NB4 (cell line): ENCODE measurements around the gene PRR4.

Experiments
- DNase-seq: peaks from one replicate; pipeline ENCODE4 v3.0.0; 2010; ENCODE audit warnings: low read depth
- H3K4me3 ChIP-seq: one replicate; pipeline ENCODE4 v1.5.1; 2011; ENCODE audit warnings: mild to moderate bottlenecking, low read depth, low read length, moderate library complexity
- MYC ChIP-seq: IDR thresholded peaks from 2 replicates; pipeline ENCODE4 v1.6.1; 2011; ENCODE audit warnings: low read depth, low read length
- POLR2A ChIP-seq: IDR thresholded peaks from 2 replicates; pipeline ENCODE4 v1.6.1; 2011; ENCODE audit warnings: mild to moderate bottlenecking; ENCODE audit not compliant: insufficient read length; ENCODE audit errors: extremely low read depth
- TF ChIP-seq, protein P1 (sequence below): IDR thresholded peaks from one replicate; pipeline ENCODE4 v1.5.1; 2012; ENCODE audit warnings: low read depth, low read length
- TF ChIP-seq, protein P2 (sequence below): IDR thresholded peaks from 2 replicates; pipeline ENCODE4 v1.6.1; 2011; ENCODE audit warnings: low read depth, low read length

The PRR4 gene

DNA sequence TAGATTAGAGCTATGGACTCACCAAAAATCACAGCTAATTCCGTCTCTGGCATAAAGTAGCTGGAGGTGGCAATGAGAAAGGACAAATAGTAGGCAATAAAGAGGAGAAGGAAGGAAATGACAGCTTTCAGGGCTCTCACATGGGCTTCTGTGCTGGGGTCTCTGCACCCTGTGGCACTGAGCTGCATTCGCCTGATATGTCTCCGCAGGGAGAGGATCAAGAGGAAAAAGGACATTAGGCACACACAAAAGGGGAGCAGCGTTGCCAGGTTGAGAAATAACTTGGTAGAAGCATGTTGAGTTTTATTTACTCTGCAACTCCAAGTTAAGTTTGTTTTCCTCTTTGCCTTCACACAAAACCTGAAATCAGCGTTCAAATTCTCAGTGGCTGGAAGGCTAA lies 47.5 kb downstream of the PRR4 start:
- no peak overlapping the region for H3K4me3 ChIP-seq
- no peak for DNase-seq
- TF ChIP-seq, protein P1, sequence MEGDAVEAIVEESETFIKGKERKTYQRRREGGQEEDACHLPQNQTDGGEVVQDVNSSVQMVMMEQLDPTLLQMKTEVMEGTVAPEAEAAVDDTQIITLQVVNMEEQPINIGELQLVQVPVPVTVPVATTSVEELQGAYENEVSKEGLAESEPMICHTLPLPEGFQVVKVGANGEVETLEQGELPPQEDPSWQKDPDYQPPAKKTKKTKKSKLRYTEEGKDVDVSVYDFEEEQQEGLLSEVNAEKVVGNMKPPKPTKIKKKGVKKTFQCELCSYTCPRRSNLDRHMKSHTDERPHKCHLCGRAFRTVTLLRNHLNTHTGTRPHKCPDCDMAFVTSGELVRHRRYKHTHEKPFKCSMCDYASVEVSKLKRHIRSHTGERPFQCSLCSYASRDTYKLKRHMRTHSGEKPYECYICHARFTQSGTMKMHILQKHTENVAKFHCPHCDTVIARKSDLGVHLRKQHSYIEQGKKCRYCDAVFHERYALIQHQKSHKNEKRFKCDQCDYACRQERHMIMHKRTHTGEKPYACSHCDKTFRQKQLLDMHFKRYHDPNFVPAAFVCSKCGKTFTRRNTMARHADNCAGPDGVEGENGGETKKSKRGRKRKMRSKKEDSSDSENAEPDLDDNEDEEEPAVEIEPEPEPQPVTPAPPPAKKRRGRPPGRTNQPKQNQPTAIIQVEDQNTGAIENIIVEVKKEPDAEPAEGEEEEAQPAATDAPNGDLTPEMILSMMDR, result no peak
- TF ChIP-seq, protein P2, sequence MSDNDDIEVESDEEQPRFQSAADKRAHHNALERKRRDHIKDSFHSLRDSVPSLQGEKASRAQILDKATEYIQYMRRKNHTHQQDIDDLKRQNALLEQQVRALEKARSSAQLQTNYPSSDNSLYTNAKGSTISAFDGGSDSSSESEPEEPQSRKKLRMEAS, result no peak
- TF ChIP-seq POLR2A (no peak), MYC (no peak)
